ENCODE results near the gene GPRIN3. TPM values are rescaled to one million over a fixed set of nuclear protein-coding genes. Genes with fewer than 3 reads are reported as not detected.

Gene GPRIN3
- total RNA-seq, 2 donors from 2014 or later: 22.5 to 26.8 TPM

- Histone ChIP-seq H3K4me1 (no peaks in the 10 kb centered on the region), H3K27me3 (no peaks in the 10 kb centered on the region), H3K27ac (no peak overlapping the region), H3K36me3 (no peaks in the 10 kb centered on the region), H3K9ac (ENCODE audit: low read depth in 2 of 2, low read length in 2 of 2) (peak overlapping the region in 1 of 2 donors; percentile 4), H3K4me3 (no peak overlapping the region), H3K9me3 (no peaks in the 10 kb centered on the region)
- TF ChIP-seq CTCF (IDR thresholded peaks at IDR 0.05): no peak
- intact Hi-C loops (cut with DNase I): no loop called here
- DNase-seq: no peak
Observed at GRCh38 chr4:89242864-89243732, 64.5 kb downstream of the GPRIN3 start.

- Histone ChIP-seq H3K27ac (no peak overlapping the region), H3K9me3 (no peaks in the 10 kb centered on the region), H3K36me3 (no peaks in the 10 kb centered on the region), H3K27me3 (no peaks in the 10 kb centered on the region), H3K4me1 (no peaks in the 10 kb centered on the region), H3K9ac (ENCODE audit: low read depth in 2 of 2, low read length in 2 of 2) (no peak overlapping the region), H3K4me3 (no peak overlapping the region)
- intact Hi-C loops (cut with DNase I): no loop called here
- TF ChIP-seq CTCF (IDR thresholded peaks at IDR 0.05): no peak
- DNase-seq: no peak
Observed at GRCh38 chr4:89242216-89242615, 65.4 kb downstream of the GPRIN3 start.

GRCh38 chr4:89230271-89230670 lies 77.3 kb downstream of the GPRIN3 start:
- no peak for TF ChIP-seq CTCF (IDR thresholded peaks at IDR 0.05)
- H3K27ac ChIP-seq: no peak overlapping the region
- no peaks in the 10 kb centered on the region for H3K9me3 ChIP-seq
- intact Hi-C loops (cut with DNase I): no loop called here
- H3K27me3 ChIP-seq: no peaks in the 10 kb centered on the region
- H3K36me3 ChIP-seq: no peaks in the 10 kb centered on the region
- H3K9ac ChIP-seq (ENCODE audit: low read depth in 2 of 2, low read length in 2 of 2): no peak overlapping the region
- no peak overlapping the region for H3K4me3 ChIP-seq
- DNase-seq: no peak
- no peaks in the 10 kb centered on the region for H3K4me1 ChIP-seq

GRCh38 chr4:89226665-89227574 lies 80.7 kb downstream of the GPRIN3 start:
- Histone ChIP-seq H3K27me3 (no peaks in the 10 kb centered on the region), H3K36me3 (no peaks in the 10 kb centered on the region), H3K4me3 (no peak overlapping the region), H3K27ac (peak overlapping the region; percentile 14), H3K9ac (ENCODE audit: low read depth in 2 of 2, low read length in 2 of 2) (no peak overlapping the region), H3K9me3 (no peaks in the 10 kb centered on the region), H3K4me1 (no peaks in the 10 kb centered on the region)
- intact Hi-C loops (cut with DNase I): loop anchor here (2.0 to 10.0 kb wide), 2 partner anchors 62 to 208 kb away; no protein-coding TSS in a partner anchor
- DNase-seq: peak; percentile 94
- TF ChIP-seq CTCF (IDR thresholded peaks at IDR 0.05): peak; percentile 68

GRCh38 chr4:89222170-89222569 lies 85.4 kb downstream of the GPRIN3 start:
- no peaks in the 10 kb centered on the region for H3K27me3 ChIP-seq
- H3K9me3 ChIP-seq: no peaks in the 10 kb centered on the region
- no peak overlapping the region for H3K4me3 ChIP-seq
- H3K9ac ChIP-seq (ENCODE audit: low read depth in 2 of 2, low read length in 2 of 2): no peak overlapping the region
- peaks cover 4% of the 10 kb centered on the region for H3K4me1 ChIP-seq
- no peak overlapping the region for H3K27ac ChIP-seq
- intact Hi-C loops (cut with DNase I): loop anchor here (10.0 kb wide), 1 partner anchor 57 kb away; no protein-coding TSS in a partner anchor
- H3K36me3 ChIP-seq: no peaks in the 10 kb centered on the region
- TF ChIP-seq CTCF (IDR thresholded peaks at IDR 0.05): no peak
- DNase-seq: no peak

All from colonic mucosa (tissue), 4 donors.